NCI-H2227 treated with DMSO at 0.1 percent for 48 hours (cell line): ENCODE results near the gene SRRT.
"Not testable (repeated sequence)": the region's sequence is repeated elsewhere in the genome, so short reads cannot be mapped to it uniquely, and the experiment has no call there.

Source experiments
- DNase-seq: peaks from one replicate; lab custom pipeline; 2025; lab: John Stamatoyannopoulos, UW

The SRRT gene

DNA sequence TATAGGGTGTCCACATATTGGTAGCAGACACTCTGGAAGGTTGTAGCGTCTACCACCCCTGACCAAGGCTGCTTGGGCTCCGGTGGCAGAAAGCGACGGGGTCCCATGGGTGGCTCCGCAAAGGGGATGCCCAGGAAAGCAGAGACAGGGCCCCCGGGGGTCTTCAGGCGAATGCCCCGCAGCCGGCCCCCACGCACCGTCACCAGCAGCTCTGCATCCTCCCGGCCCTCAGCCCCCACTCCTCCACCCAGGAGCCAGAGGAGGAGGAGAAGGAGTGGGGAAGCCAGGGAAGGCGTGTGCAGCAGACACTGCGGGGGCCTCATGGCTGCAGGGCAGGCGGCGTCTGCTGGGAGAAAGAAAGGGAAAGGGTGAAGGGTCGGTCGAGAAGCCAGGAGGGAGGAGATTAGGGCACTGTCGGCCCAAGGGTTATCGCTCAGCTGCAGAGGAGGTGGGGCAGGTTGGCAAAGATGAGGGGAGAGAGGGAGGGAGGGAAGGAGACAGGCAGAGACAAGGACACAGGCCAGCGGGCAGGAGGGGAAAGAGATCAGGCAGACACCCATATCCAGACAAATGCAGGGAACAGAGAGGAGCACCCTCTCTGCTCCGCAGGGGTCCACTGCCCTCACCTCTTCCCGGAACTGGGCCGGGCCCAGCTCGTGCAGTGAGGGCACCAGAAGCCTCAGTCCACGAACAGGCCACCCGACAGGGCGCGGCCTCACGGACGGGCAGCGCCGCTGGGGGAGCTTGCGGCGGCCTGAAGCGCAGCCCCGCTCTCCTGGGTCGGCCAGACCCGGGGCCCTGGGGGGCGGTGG, 19.2 kb downstream of the SRRT start:
- no peak for DNase-seq

DNA sequence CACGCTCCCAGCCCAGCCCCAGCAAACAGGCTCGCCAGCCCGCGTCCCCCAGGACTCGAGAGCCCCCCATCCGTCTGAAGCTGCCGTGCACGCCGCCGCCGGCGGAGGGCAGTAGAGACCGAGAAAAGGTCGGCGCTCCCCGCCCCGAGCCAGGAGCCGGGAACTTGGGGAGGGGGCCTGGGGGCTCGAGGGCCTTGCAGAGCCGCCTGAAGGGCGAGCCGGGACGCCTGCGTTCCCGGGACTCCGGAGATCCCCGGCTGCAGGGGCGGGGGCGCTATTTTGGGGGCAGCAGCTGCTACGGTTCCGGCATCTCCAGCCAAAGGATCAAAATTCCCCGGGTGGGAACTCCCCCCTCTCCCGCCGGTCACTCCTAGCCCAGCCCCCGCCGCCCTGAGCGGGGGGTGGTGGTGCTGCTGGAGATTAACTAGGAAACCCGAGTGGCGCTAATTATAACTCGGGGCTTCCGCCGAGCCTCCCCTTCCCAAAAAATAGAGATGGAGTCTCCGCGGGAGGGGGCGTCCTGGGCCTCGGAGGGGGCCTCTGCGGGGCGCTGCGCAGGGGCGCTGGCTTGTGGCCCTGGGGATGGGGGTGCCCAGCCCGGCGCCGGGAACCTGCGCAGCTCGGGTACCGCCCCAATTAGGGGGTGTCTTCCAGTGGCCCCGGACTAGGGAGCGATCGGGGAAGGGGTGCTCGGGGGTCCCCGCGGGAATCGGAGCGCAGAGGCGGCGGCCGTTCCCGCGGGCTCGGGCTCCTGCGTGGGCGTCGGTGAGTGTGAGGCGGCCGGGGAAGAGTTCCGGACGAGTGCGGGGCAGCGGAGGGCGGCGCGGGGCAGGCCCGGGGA, 20.2 kb downstream of the SRRT start:
- peak; percentile 50 for DNase-seq

DNA sequence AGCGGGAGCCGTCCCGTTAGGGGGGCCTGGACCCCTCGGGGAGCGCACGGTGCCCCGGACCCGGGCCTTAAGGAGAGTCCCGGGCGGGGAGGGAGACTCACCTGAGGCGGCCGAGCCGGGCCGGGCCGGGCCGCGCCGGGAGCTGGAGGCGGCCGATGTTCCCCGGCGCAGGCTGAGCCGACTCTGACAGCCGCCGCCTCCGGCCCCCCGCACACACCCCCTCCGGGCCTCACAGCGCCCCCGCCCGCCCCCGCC, 20.7 kb downstream of the SRRT start, which contains the start of gene ACHE:
Gene ACHE (minus strand): TSS at position 188 of the 255 bp plus-strand sequence. CDS start 1,656 bp downstream, outside the sequence.
- no peak for DNase-seq

DNA sequence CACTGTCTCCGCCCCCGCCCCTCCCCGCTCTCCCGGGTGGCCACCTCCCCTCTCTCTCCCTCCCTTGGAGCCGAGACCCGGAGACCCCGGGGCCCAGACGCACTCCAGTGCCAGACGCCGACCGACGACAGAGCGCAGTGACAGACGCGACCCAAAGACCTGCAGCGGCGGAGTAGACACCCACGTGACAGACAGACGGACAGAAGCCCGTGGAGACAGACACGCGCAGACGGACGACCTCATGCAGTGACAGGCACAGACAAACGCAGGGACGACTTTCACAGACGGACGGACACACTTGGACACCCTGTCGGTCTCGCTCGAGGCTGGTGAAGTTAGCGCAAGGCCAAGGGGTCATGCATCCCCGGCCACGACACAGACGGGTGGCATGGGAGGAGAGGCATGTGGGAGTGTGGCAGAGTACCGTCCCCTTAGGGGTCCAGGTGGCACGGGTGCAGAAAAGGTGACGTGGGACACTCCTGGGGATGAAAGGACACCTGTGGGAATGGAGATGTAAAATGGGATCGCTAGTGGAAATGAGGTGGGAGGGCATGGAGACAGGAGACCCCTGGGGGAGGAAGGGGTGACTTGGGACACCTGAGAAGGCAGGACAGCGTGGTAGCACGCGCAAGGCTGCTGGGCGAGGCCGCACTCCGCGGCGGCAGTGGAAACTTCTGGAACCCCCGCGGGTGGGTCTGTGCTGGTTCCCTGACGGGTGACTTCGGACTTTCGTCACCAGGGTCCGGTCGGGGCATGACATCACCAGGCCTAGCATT, 21.2 kb downstream of the SRRT start:
- peak; percentile 39 for DNase-seq

DNA sequence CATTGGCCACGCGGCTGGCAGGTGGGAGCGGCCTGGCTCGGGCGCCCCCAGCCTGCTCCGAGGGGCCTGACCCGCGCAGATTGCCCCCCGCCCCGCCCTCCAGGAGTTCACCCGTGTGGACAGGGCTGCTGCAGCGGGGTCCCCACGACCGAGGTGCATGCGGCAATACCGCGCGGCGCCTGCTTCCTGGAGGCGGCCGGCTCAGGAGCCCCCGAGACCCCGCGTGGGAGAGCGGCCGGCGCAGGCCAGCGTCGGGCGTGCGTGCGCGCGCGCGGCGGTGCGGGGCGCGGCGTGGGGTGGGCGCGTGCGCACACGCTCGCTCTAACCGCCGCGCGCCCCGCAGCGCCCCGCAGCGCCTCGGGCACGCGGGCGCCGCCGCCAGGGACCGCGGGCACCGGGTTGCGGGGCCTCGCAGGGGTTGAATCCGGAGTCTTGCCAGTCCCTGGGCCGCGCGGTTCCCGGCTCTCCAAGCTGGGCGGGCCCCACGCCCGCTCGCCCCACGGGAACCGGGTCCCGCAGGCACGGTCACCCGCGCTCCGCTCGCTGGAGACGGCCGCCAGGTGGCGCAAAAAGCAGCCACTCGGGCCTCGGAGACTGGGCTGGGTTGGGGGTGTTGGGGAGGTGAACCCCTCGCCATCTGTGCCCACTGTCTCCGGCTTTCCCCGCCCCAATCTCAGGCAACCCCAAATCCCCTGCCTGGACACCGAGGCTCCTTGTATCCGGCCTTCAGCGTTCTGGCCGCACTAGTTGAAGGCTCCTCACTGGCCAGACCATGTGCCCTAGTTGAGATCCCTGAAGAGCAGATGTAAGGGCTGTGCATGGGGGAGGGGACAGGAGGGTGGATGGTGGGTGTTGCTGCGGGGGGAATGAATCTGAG, 22.1 kb downstream of the SRRT start:
- peak; percentile 15 for DNase-seq

DNA sequence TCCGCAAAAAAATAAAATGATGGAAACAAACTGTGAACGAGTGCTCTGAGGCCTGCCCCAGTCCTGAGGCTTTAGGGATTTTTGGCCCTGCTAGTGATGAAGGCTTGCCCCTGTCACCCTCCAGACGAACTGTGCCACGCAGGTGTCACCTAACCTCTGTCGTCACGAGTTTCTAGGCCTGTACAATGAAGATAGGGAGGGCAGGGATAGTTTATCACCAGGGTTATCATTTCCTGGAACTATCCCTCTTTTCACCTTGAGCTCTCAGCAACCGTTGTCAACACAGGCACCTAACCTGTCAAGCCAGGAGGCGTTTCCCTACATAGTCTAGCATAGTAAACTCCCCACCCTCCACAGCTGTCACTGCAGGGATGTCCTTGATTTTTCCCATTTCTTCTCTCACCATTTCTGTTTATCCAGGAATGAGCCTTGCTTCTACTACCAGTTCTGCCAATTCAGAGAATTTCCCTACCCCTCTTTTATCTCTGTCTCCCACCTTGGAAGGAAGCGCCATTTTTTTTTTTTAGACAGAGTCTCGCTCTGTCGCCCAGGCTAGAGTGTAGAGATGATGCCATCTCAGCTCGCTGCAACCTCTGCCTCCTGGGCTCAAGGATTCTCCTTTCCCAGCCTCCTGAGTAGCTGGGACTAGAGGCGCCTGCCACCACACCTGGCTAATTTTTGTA, 23.0 kb downstream of the SRRT start:
- DNase-seq = no peak

DNA sequence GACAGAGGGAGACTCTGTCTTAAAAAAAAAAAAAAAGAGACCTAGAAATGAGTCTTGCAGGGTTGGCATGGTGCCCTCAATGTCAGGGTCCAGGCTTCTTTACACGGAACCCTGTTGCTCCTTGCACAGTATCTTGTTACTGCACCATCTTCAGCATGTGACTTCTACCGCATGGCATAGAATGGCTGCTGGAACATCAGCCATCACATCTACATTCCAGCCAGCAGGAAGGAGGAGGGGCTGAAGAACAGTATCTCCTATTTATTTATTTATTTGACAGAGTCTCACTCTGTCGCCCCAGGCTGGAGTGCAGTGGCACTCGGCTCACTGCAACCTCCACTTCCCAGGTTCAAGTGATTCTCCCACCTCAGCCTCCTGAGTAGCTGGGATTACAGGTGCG, 24.5 kb downstream of the SRRT start:
- no peak for DNase-seq

DNA sequence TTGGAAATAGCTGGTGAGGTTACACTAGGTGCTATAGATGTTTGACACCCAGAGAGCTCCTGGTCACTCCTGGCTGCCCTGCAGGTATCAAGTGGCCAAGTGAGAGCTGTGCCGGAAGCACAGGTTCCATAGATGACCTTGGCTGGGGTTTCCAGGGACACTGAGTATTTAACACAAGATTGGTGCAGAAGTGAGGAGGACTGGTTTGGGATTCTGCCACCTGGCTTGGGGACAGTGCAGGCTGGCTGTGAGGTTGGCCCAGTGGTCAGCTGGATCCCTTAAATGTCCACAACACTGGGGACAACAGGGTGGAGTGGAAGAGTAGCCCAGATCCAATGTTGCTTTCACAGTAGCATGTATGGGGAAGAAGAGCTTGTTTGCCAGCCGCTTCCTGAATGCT, 26.1 kb downstream of the SRRT start:
- no peak for DNase-seq

DNA sequence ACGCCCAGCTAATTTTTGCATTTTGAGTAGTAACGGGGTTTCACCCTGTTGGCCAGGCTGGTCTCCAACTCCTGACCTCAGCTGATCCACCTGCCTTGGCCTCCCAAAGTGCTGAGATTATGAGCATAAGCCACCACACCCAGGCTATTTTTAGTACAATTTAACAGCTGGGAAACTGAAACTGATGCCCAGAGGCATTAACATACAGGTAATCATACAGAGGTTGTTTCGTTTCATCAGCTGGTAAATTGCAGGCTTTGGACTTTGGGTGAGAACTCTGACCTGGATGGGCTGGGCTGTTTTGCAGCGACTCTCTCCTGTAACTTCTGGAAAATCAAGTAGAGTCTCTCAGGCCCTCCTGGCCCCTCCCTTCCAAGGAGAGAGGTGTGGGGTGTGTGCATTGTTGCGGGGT, 27.0 kb downstream of the SRRT start:
- DNase-seq = no peak

DNA sequence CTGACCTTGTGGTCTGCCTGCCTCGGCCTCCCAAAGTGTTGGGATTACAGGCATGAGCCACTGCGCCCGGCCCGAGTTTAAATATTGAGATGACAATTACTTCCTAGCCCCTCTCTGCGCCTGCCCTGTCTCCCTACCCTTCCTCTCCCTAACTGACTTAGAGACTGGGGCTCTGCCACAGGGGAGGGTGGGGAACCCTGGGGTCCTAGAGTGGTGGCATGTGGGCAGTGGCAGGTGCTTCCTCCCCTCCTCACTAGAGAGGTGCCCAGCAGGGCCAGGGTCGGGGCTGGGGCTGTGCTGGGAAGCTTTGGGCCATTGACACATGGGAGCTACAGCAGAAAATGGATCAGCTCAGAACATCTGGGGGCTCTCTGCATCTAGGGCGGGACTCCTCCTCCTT, 27.7 kb downstream of the SRRT start:
- no peak for DNase-seq

DNA sequence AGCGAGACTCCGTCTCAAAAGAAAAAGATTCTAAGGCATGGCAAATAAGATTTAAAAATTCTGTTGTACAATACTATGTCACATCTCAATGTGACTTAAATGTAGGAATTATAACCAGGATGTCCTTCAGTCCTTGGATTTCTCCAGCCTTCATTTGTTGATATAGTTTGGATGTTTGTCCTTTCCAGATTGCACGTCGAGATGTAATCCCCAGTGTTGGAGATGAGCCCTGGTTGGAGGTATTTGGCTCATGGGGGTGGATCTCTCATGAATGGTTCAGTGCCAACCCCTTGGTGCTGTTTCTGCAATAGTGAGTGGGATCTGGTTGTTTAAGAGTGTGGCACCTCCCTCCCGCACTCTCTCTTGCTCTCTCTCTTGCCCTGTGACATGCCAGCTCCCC, 33.6 kb downstream of the SRRT start:
- DNase-seq = no peak

DNA sequence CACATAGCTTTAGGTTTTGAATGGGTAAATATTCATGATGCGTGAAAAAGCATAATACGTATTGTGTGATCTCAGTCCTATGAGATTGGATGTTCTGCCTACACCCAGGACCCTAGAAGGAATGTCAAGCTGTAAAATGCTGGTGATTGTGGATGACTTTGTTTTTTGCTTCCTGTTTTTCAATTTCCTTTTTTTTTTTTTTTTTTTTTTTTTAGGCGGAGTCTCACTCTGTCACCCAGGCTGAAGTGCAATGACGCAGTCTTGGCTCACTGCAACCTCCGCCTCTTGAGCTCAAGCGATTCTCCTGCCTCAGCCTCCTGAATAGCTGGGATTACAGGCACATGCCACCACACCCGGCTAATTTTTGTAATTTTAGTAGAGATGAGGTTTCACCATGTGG, 35.5 kb downstream of the SRRT start:
- not testable (repeated sequence) for DNase-seq

DNA sequence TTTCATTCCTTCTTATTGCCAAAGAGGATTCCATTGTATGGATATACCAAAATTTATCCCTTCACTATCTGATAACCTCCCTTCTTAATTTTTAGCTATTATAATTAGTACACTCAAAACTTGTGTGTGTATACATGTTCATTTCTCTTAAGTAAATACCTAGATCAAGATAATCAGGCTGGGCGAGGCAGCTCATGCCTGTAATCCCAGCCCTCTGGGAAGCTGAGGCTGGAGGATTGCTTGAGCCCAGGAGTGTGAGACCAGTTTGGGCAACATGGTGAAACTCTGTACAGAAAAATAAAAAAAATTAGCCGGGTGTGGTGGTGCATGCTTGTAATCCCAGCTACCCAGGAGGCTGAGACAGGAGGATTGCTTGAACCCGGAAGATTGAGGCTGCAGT, 36.6 kb downstream of the SRRT start:
- DNase-seq = no peak

DNA sequence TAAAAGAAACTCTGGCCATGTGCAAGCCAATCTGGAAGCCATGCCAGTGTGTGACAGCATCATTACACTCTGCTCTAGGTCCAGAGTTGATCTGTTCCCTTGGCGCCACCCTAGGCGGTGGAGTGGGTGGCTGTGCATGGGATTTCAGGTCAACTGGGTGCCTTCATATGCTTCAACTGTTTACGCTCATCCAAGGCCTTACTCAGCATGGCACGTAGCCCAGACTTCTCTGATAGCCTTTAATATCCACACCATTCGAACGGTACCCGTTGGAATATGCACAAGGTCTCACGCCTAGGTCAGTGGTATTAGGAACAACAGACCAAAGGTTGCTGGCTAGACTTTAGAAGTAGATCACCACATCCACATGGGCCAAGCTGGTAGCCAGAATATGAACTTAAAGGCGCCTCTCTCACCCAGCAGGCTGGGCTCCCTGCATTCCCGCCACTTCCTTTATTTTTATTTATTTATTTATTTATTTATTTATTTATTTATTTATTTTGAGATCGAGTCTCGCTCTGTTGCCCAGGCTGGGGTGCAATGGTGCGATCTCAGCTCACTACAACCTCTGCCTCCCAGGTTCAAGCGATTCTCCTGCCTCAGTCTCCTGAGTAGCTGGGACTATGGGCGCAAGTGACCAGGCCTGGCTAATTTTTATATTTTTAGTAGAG, 39.4 kb downstream of the SRRT start:
- DNase-seq = no peak

DNA sequence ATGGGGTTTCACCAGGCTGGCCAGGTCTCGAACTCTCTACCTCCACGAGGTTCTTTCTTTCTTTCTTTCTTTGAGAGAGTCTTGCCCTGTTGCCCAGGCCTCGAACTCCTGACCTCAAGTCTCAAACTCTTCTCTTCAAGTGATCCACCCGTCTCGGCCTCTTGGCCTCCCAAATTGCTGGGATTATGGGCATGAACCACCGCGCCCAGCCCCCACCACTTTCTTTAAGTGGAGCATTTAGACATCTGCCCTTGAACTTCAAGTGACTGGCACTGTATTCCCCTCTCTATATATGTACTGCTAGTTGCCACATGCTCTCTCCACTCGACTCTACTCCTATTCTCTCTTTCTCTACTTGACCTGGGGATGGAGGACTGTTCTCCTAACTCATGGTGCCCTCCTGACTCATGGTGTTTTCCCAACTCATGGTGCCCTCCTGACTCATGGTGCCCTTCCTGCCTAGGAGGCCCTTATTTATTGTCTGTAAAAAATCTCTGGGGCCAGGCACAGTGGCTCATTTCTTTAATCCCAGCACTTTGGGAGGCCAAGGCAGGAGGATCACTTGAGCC, 40.1 kb downstream of the SRRT start:
- no peak for DNase-seq

DNA sequence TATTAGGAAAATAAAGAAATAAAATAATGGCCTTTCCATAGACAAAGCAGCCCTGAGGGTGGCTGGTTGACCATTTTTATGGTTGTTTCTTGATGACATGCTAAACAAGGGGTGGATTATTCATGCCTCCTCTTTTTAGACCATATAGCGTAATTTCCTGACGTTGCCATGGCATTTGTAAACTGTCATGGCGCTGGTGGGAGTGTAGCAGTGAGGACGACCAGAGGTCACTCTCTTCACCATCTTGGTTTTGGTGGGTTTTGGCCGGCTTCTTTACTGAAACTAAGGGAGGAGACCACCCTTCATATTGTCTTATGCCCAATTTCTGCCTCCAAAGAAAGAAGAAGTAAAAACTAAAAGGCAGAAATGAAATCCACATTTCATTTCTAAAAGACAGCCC, 44.4 kb downstream of the SRRT start:
- DNase-seq = not testable (repeated sequence)

DNA sequence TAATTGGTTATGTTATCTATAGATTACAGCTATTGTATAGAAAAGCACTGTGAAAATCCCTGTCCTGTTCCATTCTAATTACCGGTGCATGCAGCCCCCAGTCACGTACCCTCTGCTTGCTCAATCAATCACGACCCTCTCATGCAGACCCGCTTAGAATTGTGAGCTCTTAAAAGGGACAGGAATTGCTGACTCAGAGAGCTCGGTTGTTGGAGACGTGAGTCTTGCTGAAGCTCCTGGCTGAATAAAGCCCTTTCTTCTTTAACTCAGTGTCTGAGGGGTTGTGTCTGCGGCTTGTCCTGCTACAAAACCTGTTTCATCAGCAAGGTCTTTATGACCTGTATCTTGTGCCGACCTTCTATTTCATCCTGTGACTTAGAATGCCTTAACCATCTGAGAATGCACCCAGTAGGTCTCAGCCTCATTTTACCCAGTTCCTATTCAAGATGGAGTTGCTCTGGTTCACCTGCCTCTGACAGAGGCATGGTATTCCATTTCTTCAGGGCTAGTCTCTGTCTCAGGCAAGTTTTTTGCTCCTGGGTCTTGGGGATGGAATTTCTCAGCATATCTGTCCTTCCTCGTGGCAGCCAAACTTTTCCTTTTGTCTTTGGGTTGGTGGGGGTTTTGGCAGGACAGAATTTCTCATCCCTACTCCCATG, 45.0 kb downstream of the SRRT start:
- not testable (repeated sequence) for DNase-seq

DNA sequence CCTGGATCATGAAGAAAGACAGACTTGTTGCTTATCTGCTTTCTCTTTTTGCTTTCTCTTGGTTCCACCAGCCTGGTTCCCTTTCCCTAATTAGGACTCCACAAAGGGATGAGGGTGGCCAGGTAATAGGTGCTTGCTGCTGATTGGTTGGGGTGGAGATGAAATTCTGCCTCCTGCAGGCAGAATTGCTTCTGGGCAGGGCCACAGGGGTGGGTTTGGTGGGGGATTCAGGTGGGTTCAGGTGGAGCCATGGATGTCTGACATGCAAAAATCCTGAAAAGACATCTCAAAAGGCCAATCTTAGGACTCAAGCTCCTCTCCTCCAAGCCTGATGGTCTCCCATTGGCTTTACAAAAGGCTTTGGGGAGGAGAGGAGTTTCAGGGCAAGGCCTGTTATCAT, 46.1 kb downstream of the SRRT start:
- DNase-seq = no peak

DNA sequence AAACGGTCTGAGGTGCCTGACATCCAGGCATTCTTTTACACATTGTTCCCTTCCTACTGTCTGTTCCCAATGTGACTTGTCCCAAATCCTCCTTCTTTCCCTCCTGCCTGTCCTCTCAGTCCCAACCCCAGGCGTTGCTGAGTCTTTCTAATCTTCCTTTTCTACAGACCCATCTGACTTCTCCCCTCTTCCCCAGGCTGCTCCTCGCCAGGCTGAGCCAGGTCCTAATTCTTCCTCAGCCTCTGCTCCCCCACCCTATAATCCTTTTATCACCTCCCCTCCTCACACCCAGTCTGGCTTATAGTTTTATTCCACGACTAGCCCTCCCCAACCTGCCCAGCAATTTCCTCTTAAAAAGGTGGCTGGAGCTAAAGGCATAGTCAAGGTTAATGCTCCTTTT, 48.7 kb downstream of the SRRT start:
- not testable (repeated sequence) for DNase-seq

DNA sequence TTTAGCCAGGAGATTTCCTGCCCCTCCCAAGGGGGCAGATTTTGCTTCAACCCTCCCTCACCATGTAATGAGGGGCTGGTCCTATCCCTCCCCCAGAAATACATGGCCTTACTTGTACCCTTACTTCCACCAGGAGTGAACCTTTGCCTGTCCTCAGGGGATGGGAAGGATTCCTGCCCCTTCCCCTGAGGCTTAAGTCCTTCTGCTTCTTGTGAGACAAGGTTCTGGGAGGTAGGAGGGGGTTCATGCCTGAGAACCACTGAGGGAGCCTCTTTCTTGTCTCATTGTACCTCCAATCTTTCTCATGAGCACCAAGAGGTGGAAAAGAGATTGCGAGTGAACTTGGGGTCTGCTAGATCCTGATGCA, 54.9 kb downstream of the SRRT start:
- no peak for DNase-seq
